ENCODE results near the gene ARGFX.
"Not testable (repeated sequence)": the region's sequence is repeated elsewhere in the genome, so short reads cannot be mapped to it uniquely, and the experiment has no call there.

The ARGFX gene

DNA sequence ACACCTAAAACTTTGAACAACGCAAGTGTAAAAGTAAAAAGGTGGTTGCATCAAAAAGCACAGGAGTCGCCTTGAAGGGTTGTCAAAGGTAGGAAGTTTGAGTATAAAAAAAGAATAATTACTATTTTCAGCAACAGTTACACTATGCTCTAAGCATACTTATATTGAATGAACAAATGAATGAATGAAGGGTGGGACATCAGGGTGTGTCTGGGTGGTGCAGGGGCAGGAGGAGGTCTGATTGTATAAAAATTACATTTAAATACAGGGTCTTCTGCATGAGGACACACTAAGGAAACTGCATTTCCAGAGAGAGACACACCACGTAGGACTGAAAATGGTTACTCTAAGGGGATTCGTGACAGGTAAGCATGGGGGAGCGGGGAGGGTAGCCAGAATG is at the start of gene ARGFX:
Gene ARGFX (plus strand): TSS at position 301 of the 400 bp plus-strand sequence. CDS start 2,765 bp downstream, outside the sequence.
- DNase-seq: no peak

- no peak for DNase-seq
Measured at GRCh38 chr3:121517953-121518655, 49.6 kb upstream of the ARGFX start.

GRCh38 chr3:121520510-121520909 is 47.2 kb upstream of the ARGFX start:
- DNase-seq: no peak

- DNase-seq: no peak
Measured at GRCh38 chr3:121529308-121529707, 38.4 kb upstream of the ARGFX start.

- no peak for DNase-seq
Measured at GRCh38 chr3:121531269-121531668, 36.5 kb upstream of the ARGFX start.

GRCh38 chr3:121542924-121543323 is 24.8 kb upstream of the ARGFX start:
- DNase-seq: no peak

DNA sequence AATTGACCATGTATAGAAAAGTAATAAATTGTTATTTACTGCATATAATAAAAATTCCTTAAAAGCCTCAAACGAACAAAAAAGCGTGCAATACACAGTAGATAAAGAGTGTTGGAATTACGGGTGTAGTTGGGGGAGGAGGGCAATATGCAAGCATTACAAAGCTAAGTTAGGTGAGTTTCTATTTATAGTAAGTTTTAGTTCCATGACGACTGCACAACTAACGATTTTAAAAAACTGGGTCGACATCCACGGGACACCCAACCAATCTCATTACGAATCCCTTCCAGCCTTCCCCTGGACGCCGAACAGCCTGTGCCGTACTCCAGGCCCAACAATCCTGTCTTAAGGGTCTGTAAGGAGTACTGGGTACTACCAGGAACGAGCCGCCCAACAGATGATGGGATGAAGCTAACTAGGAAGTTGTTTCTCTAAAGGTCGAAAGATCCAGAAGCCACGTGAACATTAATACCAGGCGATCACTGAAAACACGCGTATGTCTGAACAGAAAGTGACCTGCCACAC is 22.6 kb upstream of the ARGFX start:
- DNase-seq: no peak

GRCh38 chr3:121545574-121546455 is 21.9 kb upstream of the ARGFX start, which contains the start of gene POLQ:
TSS of gene POLQ (minus strand) at chr3:121545988. CDS start at chr3:121545877, 111 bp downstream.
- DNase-seq: peak; percentile 90

- no peak for DNase-seq
Measured at GRCh38 chr3:121552379-121552778, 15.4 kb upstream of the ARGFX start.

- DNase-seq: no peak
Measured at GRCh38 chr3:121552797-121553196, 15.0 kb upstream of the ARGFX start.

DNA sequence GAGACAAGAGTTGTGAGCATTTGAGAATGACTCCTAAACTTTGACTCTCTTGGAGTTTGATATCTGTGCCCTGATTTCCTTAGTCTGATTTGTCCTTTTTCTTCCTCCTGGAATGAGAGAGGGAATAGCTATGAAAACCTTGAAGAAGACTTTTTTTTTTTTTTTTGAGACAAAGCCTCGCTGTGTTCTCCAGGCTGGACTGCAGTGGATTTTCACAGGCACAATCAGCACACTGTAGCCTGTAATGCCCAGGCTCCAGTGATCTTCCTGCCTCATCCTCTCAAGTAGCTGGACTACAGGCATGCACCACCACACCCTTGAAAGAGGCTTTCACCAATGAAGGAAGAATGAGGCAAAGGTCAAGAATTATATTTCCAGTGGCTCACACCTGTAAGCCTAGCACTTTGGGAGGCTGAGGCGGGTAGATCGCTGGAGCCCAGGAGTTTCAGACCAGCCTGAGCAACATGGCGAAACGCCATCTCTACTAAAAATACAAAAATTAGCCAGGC is 10.3 kb upstream of the ARGFX start:
- DNase-seq: no peak

DNA sequence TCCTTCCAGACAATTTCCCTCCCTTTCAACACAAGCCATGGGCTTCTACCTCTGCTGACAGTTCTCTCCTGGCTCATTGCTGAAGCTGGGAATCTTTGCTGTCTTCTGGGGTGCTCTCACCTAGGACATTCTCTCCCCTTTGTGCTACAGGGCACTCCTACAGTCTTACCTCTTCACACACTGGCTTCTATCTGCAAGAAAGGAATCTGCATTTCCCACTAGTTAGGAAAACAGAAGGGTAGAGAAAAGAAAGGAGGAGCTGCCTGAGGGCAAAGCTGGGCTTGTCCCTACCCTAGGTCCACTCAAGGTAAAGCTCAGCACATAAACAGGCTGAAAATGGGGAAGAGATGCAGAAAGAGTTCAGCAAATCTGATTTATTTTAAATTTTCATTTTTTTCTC is 5.6 kb upstream of the ARGFX start:
- DNase-seq: no peak

- DNase-seq: no peak
Measured at GRCh38 chr3:121566773-121567172, 976 bp upstream of the ARGFX start.

DNA sequence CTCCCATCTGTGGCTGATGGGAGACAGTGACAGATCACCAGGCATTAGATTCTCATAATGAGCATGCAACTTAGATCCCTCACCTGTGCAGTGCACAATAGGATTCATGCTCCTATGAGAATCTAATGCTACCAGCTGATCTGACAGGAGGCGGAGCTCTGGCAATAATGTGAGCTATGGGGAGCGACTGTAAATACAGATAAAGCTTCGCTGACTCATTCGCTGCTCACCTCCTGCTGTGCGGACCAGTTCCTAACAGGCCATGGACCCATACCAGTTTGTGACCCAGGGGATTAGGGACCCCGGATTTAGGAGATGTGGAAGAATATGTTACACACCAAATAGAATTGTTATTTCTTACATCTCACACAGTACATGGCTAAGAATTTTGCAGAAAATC is 6.7 kb downstream of the ARGFX start:
- no peak for DNase-seq

DNA sequence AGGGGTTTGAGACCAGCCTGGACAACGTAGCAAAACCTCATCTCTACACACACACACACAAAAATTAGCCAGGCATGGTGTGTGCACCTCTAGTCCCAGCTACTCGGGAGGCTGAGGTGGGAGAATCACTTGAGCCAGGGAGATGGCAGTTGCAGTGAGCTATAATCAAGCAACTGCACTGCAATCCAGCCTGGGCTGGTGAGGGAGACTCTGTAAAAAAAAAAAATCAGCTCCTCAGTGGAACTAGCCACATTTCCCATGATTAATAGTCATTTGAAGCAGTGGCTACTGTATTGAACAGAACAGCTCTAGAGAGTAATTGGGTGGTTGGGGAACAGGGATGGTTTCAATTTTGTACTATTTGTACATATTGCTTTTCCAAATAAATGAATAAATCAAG is 13.9 kb downstream of the ARGFX start:
- DNase-seq: no peak

GRCh38 chr3:121584418-121584817 is 16.7 kb downstream of the ARGFX start:
- DNase-seq: no peak

DNA sequence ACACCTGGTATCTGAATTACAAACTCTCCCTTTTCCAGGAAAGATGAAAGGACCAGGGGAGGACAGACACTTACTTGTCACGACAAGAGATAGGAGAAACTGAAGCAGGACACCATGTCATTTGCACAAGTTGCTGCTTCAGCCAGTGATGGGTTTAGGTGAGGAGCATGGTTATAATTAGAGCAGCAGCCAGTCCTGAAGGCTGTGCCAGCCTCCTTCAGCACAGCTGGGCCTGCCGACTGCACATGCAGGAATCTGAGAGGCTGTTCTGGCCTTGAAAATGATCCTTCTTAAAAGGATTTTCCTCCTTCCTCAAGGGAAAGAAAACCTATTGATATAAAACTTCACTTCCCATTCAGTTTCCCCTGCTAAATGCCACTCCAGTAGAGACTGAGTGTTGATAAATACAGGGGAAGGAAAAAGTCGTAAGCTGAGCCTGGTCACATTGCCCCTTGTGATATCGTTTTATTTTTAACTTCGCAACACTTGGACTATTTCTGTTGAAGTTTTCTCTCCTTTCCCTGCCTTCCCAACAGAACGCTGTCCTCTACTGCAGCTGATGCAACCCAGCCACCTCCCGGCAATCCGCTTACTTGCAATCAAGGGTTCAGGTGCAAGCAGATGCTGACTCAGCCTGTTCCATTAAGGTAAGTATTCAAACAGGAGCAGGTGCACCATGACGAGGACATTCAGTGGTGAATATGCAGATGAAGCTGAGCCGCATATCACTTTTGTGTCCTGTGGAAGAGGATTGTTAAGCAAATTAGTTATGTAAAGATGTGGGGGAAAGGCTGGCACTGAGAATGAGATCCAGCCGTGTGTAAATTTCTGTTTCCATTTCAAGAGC is 25.3 kb downstream of the ARGFX start, which contains the start of gene FBXO40:
Gene FBXO40 (plus strand): TSS at position 524 of the 847 bp plus-strand sequence. CDS start 27,197 bp downstream, outside the sequence.
- DNase-seq: no peak

DNA sequence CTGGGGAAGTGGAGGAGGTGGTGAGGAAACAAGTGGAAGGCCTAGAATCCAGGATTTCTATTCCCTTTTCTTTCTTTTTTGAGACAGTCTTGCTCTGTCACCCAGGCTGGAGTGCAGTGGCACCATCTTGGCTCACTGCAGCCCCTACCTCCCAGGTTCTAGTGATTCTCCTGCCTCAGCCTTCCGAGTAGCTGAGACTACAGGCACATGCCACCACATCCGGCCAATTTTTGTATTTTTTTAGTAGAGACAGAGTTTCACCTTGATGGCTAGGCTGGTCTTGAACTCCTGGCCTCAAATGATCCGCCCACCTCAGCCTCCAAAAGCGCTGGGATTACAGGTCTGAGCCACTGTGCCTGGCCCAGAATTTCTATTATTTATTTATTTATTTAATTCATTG is 26.1 kb downstream of the ARGFX start:
- not testable (repeated sequence) for DNase-seq

GRCh38 chr3:121594850-121595249 is 27.1 kb downstream of the ARGFX start:
- DNase-seq: no peak

- DNase-seq: no peak
Measured at GRCh38 chr3:121595765-121596406, 28.1 kb downstream of the ARGFX start.

DNA sequence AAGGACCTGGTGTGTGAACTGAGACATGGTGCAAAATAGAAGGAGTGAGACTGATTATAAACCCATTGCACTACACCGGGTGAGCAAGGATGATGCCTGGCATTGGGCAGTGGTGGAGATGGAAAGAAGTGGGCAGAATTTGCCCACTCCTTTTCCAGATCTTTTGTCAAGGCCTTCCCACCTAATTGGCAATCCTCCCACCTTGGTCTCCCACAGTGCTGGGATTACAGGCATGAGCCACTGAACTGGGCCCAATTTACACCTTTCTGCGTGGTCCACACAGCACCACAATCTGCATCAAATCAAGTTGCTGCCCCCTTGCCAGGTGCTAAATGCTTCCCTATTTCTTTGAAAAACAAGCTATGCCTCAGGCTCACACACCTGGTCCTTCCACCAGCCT is 30.8 kb downstream of the ARGFX start:
- DNase-seq: no peak

DNA sequence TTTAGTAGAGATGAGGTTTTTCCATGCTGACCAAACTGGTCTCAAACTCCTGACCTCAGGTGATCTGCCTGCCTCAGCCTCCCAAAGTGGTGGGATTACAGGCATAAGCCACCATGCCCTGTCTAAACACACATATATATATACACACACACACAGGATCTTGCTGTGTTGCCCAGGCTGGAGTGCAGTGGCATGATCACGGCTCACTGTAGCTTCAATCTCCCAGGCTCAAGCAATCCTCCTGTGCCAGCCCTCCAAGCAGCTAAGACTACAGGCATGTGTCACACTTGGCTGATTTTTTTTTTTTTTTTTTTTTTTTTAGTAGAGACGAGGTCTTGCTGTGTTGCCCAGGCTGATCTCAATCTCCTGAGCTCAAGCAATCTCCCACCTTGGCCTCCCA is 32.2 kb downstream of the ARGFX start:
- DNase-seq: not testable (repeated sequence)

Measured in CD4-positive, alpha-beta T cell treated with Interferon gamma for 1 hour (primary cell).